H9 (cell line): ENCODE data around the gene CD93. TPM values are rescaled to one million over a fixed set of nuclear protein-coding genes. Genes with fewer than 3 reads are reported as not detected.

Experiments used
- DNase-seq: peaks from one replicate; pipeline ENCODE4 v3.0.0-alpha.2; 2017
- H2AFZ ChIP-seq: one replicate; pipeline ENCODE4 v1.6.1; 2013; ENCODE audit warnings: mild to moderate bottlenecking, low read length, control low read depth, moderate library complexity
- H2AK5ac ChIP-seq: 2 replicates; pipeline ENCODE4 v1.6.1; 2013; ENCODE audit warnings: low read length, control low read depth, mixed read lengths; ENCODE audit not compliant: insufficient read length
- H2BK120ac ChIP-seq: one replicate; pipeline ENCODE4 v1.6.1; 2013; ENCODE audit warnings: low read depth, mild to moderate bottlenecking, low read length, control low read depth, inconsistent platforms; ENCODE audit not compliant: poor library complexity, severe bottlenecking
- H2BK12ac ChIP-seq: 2 replicates; pipeline ENCODE4 v1.6.1; 2013; ENCODE audit warnings: low read length, control low read depth, mixed read lengths, low read depth; ENCODE audit not compliant: insufficient read length
- H2BK15ac ChIP-seq: 2 replicates; pipeline ENCODE4 v1.6.1; 2013; ENCODE audit warnings: low read depth, low read length, control low read depth
- H2BK20ac ChIP-seq: one replicate; pipeline ENCODE4 v1.6.1; 2013; ENCODE audit warnings: low read depth, mild to moderate bottlenecking, low read length, control low read depth, inconsistent platforms; ENCODE audit not compliant: poor library complexity, severe bottlenecking
- H2BK5ac ChIP-seq: 2 replicates; pipeline ENCODE4 v1.6.1; 2013; ENCODE audit warnings: low read length, control low read depth, mixed read lengths; ENCODE audit not compliant: insufficient read length
- H3K14ac ChIP-seq: 2 replicates; pipeline ENCODE4 v1.6.1; 2013; ENCODE audit warnings: low read length, control low read depth; ENCODE audit not compliant: insufficient read depth
- H3K18ac ChIP-seq: 2 replicates; pipeline ENCODE4 v1.6.1; 2013; ENCODE audit warnings: low read depth, mild to moderate bottlenecking, mixed read lengths, low read length, control low read depth; ENCODE audit not compliant: insufficient read length
- H3K23ac ChIP-seq: 2 replicates; pipeline ENCODE4 v1.6.1; 2013; ENCODE audit warnings: low read length, control low read depth, mixed read lengths, low read depth; ENCODE audit not compliant: insufficient read length
- H3K23me2 ChIP-seq: 2 replicates; pipeline ENCODE4 v1.6.1; 2013; ENCODE audit warnings: low read depth, mild to moderate bottlenecking, mixed read lengths, low read length, control low read depth; ENCODE audit not compliant: insufficient read length, poor library complexity, severe bottlenecking
- H3K27ac ChIP-seq: 2 replicates; pipeline ENCODE4 v1.5.1; 2013; ENCODE audit warnings: low read length, control low read depth, mixed read lengths, low read depth; ENCODE audit not compliant: insufficient read length
- H3K27me3 ChIP-seq: 2 replicates; pipeline ENCODE4 v1.6.1; 2013; ENCODE audit warnings: low read length, control low read depth, inconsistent platforms; ENCODE audit not compliant: insufficient read depth
- H3K4ac ChIP-seq: 2 replicates; pipeline ENCODE4 v1.6.1; 2013; ENCODE audit warnings: low read depth, mild to moderate bottlenecking, control low read depth, inconsistent platforms, low read length, moderate library complexity
- H3K4me1 ChIP-seq: 2 replicates; pipeline ENCODE4 v1.6.1; 2013; ENCODE audit warnings: low read length, control low read depth, inconsistent platforms; ENCODE audit not compliant: insufficient read depth
- H3K4me2 ChIP-seq: 2 replicates; pipeline ENCODE4 v1.6.1; 2013; ENCODE audit warnings: low read length, control low read depth, mixed read lengths; ENCODE audit not compliant: insufficient read length, insufficient read depth
- H3K56ac ChIP-seq: 2 replicates; pipeline ENCODE4 v1.6.1; 2013; ENCODE audit warnings: low read depth, mild to moderate bottlenecking, mixed read lengths, low read length, control low read depth; ENCODE audit not compliant: insufficient read length
- H3K79me1 ChIP-seq: 2 replicates; pipeline ENCODE4 v1.6.1; 2013; ENCODE audit warnings: low read depth, mild to moderate bottlenecking, moderate library complexity, low read length, control low read depth, inconsistent platforms; ENCODE audit not compliant: insufficient read depth, poor library complexity, severe bottlenecking
- H3K79me2 ChIP-seq: 2 replicates; pipeline ENCODE4 v1.6.1; 2013; ENCODE audit warnings: low read length, control low read depth, inconsistent platforms; ENCODE audit not compliant: insufficient read depth
- H3K9ac ChIP-seq: 2 replicates; pipeline ENCODE4 v1.6.1; 2013; ENCODE audit warnings: low read length, control low read depth, mixed read lengths; ENCODE audit not compliant: insufficient read length; ENCODE audit errors: extremely low read depth
- H3K9me3 ChIP-seq: one replicate; pipeline ENCODE4 v1.6.1; 2013; ENCODE audit warnings: low read depth, low read length, inconsistent platforms; ENCODE audit not compliant: control insufficient read depth
- H3T11ph ChIP-seq: one replicate; pipeline ENCODE4 v1.6.1; 2013; ENCODE audit warnings: mild to moderate bottlenecking, low read length, control low read depth, inconsistent platforms
- H4K20me1 ChIP-seq: one replicate; pipeline ENCODE4 v1.6.1; 2013; ENCODE audit not compliant: control insufficient read depth, insufficient read length, insufficient read depth
- H4K5ac ChIP-seq: 2 replicates; pipeline ENCODE4 v1.6.1; 2013; ENCODE audit warnings: low read depth, mild to moderate bottlenecking, mixed read lengths, low read length, control low read depth; ENCODE audit not compliant: insufficient read length
- H4K8ac ChIP-seq: replicated peaks from 2 replicates; pipeline ENCODE4 v1.6.1; 2013; ENCODE audit warnings: low read length, control low read depth, mixed read lengths, low read depth; ENCODE audit not compliant: insufficient read length
- H4K91ac ChIP-seq: 2 replicates; pipeline ENCODE4 v1.6.1; 2013; ENCODE audit warnings: low read depth, mild to moderate bottlenecking, moderate library complexity, mixed read lengths, low read length, control low read depth; ENCODE audit not compliant: insufficient read length
- H3K27ac Mint-ChIP-seq, 3 experiments: 2 replicates in 2 of 3; 3 replicates in 1 of 3; pipeline ENCODE4 v1.8.0; 2020 to 2021; ENCODE audit warnings: mixed read lengths in 3 of 3, mild to moderate bottlenecking in 1 of 3, moderate library complexity in 1 of 3
- H3K27me3 Mint-ChIP-seq: 2 replicates; pipeline ENCODE4 v1.8.0; 2021; ENCODE audit warnings: low read depth, mild to moderate bottlenecking, moderate library complexity, mixed read lengths
- H3K36me3 Mint-ChIP-seq, 3 experiments: 2 replicates in 2 of 3; 3 replicates in 1 of 3; pipeline ENCODE4 v1.8.0; 2020 to 2021; ENCODE audit warnings: low read depth in 3 of 3, mixed read lengths in 3 of 3; ENCODE audit not compliant: insufficient read depth in 1 of 3
- H3K4me1 Mint-ChIP-seq, 2 experiments: 2 replicates each; pipeline ENCODE4 v1.8.0; 2020; ENCODE audit warnings: mixed read lengths in 2 of 2
- H3K4me3 Mint-ChIP-seq, 2 experiments: 2 replicates in 1 of 2; 3 replicates in 1 of 2; pipeline ENCODE4 v1.8.0; 2020 to 2021; ENCODE audit warnings: mild to moderate bottlenecking in 2 of 2, mixed read lengths in 2 of 2, moderate library complexity in 1 of 2
- H3K9me3 Mint-ChIP-seq, 2 experiments: 2 replicates in 1 of 2; 3 replicates in 1 of 2; pipeline ENCODE4 v1.8.0; 2020; ENCODE audit warnings: mild to moderate bottlenecking in 2 of 2, mixed read lengths in 2 of 2, moderate library complexity in 1 of 2
- WGBS: extraction: QIAGEN DNeasy Blood & Tissue Kit; methylation state at CpG from one replicate; pipeline ENCODE4 v1.1.7; 2013; ENCODE audit warnings: missing lambda C conversion rate, low lambda C conversion rate, mixed read lengths; ENCODE audit not compliant: insufficient read length; ENCODE audit errors: extremely low coverage; 5-methylcytosine and 5-hydroxymethylcytosine counted together
- total RNA-seq: library from RNA; stranded (reverse); gene quantifications from 2 replicates; pipeline ENCODE4 v1.2.1, GENCODE V29; 2021
- TF ChIP-seq, protein P1 (sequence below): fragments of 200-600 bp; sonication (generic); conservative IDR thresholded peaks from 3 replicates; pipeline ENCODE4 v1.8.0; 2021; ENCODE audit warnings: antibody characterized with exemption, mild to moderate bottlenecking

Gene CD93
- total RNA-seq, 1 experiment from 2014 or later, result not detected

DNA sequence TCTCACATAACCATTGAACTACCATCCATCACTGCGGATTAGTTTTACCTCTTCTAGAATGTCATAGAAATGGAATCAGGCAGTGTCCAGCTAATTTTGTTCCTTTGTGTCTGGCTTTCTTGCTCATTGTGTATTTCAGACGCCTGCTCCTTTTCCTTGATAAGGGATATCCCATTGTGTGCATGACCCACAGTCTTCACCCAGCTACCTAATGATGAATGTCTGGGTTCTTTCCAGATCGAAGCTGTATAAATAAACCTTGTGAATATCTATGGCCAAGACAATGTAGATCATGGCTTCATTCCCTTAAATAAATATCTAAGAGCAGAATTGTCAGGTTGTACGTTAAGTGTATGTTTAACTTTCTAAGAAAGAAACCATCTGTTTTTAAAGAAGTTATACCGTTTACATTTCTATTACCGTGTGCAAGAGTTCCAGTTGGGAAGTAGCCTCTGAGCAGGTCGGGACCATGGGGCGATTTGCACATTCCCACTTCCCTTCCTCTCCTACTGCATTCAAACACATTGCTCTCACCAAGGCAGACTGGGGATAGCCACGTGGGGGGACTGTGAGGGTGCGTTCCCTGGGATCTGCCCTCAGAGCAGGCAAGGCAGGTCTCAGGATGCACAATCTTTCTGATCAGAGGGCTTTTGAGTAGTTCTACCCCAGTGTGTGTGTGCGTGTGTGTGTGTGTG, 13.1 kb downstream of the CD93 start:
- Histone ChIP-seq H4K8ac (no peak overlapping the region), H3K4ac (no peak overlapping the region), H3K27me3 (no peaks in the 10 kb centered on the region), H2BK15ac (no peak overlapping the region), H3K56ac (no peak overlapping the region), H3K9ac (no peak overlapping the region), H4K91ac (no peak overlapping the region), H2AK5ac (no peak overlapping the region), H3K9me3 (no peaks in the 10 kb centered on the region), H2BK20ac (no peak overlapping the region), H2BK12ac (no peak overlapping the region), H4K5ac (no peak overlapping the region), H3K23ac (no peak overlapping the region), H2AFZ (no peak overlapping the region), H3K14ac (no peak overlapping the region), H2BK5ac (no peak overlapping the region), H3K4me1 (no peaks in the 10 kb centered on the region), H3K4me2 (no peak overlapping the region), H3K79me2 (no peaks in the 10 kb centered on the region), H3K27ac (no peak overlapping the region), H4K20me1 (no peaks in the 10 kb centered on the region), H2BK120ac (no peak overlapping the region), H3K23me2 (no peaks in the 10 kb centered on the region), H3T11ph (no peak overlapping the region), H3K79me1 (no peaks in the 10 kb centered on the region), H3K18ac (no peak overlapping the region)
- no CpG with 5 or more reads among the region's 11 CpGs for WGBS
- no peak for DNase-seq
- no peaks in the 10 kb centered on the region for H3K36me3 Mint-ChIP-seq
- no peak overlapping the region for H3K4me3 Mint-ChIP-seq
- no peak overlapping the region for H3K27ac Mint-ChIP-seq
- H3K27me3 Mint-ChIP-seq, result no peaks in the 10 kb centered on the region
- H3K4me1 Mint-ChIP-seq, result no peaks in the 10 kb centered on the region
- TF ChIP-seq, protein P1, sequence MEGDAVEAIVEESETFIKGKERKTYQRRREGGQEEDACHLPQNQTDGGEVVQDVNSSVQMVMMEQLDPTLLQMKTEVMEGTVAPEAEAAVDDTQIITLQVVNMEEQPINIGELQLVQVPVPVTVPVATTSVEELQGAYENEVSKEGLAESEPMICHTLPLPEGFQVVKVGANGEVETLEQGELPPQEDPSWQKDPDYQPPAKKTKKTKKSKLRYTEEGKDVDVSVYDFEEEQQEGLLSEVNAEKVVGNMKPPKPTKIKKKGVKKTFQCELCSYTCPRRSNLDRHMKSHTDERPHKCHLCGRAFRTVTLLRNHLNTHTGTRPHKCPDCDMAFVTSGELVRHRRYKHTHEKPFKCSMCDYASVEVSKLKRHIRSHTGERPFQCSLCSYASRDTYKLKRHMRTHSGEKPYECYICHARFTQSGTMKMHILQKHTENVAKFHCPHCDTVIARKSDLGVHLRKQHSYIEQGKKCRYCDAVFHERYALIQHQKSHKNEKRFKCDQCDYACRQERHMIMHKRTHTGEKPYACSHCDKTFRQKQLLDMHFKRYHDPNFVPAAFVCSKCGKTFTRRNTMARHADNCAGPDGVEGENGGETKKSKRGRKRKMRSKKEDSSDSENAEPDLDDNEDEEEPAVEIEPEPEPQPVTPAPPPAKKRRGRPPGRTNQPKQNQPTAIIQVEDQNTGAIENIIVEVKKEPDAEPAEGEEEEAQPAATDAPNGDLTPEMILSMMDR, result no peak
- H3K9me3 Mint-ChIP-seq, result no peaks in the 10 kb centered on the region
